GM20000 (cell line): ENCODE data around the gene TAF7.
A peak's percentile ranks its signal among the peaks of the same experiment; 100 is the strongest.
"Not testable (repeated sequence)": the region's sequence is repeated elsewhere in the genome, so short reads cannot be mapped to it uniquely, and the experiment has no call there.

Source experiments
- DNase-seq: peaks from one replicate; pipeline ENCODE4 v3.0.0; 2012; ENCODE audit warnings: low spot score
- CTCF ChIP-seq: IDR thresholded peaks from 2 replicates; pipeline ENCODE4 v1.5.1; 2012; ENCODE audit warnings: mild to moderate bottlenecking, control low read depth; ENCODE audit errors: extremely low read depth, missing control alignments

TAF7 gene

GRCh38 chr5:141328231-141328630, 7.6 kb upstream of the TAF7 start:
- no peak for TF ChIP-seq CTCF
- no peak for DNase-seq

- DNase-seq, result peak; percentile 54
- TF ChIP-seq CTCF, result peak; percentile 35
Measured at GRCh38 chr5:141326088-141326854, 5.7 kb upstream of the TAF7 start.

- no peak for DNase-seq
- TF ChIP-seq CTCF, result no peak
Measured at GRCh38 chr5:141322261-141322660, 1.7 kb upstream of the TAF7 start.

GRCh38 chr5:141319699-141320098, 885 bp downstream of the TAF7 start:
- DNase-seq, result no peak
- TF ChIP-seq CTCF, result no peak

GRCh38 chr5:141319202-141319601, 1.4 kb downstream of the TAF7 start:
- no peak for DNase-seq
- TF ChIP-seq CTCF, result no peak

GRCh38 chr5:141316963-141317362, 3.6 kb downstream of the TAF7 start:
- not testable (repeated sequence) for DNase-seq

GRCh38 chr5:141313711-141314110, 6.9 kb downstream of the TAF7 start:
- no peak for TF ChIP-seq CTCF
- no peak for DNase-seq

- no peak for DNase-seq
- TF ChIP-seq CTCF, result no peak
Measured at GRCh38 chr5:141306630-141307029, 14.0 kb downstream of the TAF7 start.
